MM.1S (cell line): ENCODE data around the gene TXNDC8.

Experiments used
- DNase-seq: peaks from one replicate; pipeline ENCODE4 v3.0.0-alpha.2; 2015
- H2AFZ ChIP-seq: fragments of 300-600 bp; sonication (generic); 2 replicates; pipeline ENCODE4 v1.6.0; 2016; ENCODE audit warnings: antibody characterized with exemption, low read length
- H3F3A ChIP-seq: fragments of 300-600 bp; sonication (generic); 2 replicates; pipeline ENCODE4 v1.6.1; 2016; ENCODE audit warnings: mild to moderate bottlenecking, antibody characterized with exemption, low read length, moderate library complexity, mixed read lengths; ENCODE audit not compliant: insufficient read depth
- H3K27ac ChIP-seq: fragments of 300-600 bp; sonication (generic); 2 replicates; pipeline ENCODE4 v1.5.1; 2016; ENCODE audit warnings: mild to moderate bottlenecking, low read length
- H3K27me3 ChIP-seq: fragments of 300-600 bp; sonication (generic); replicated peaks from 2 replicates; pipeline ENCODE4 v1.6.0; 2016; ENCODE audit warnings: low read length; ENCODE audit not compliant: insufficient read depth
- H3K36me3 ChIP-seq: fragments of 300-600 bp; sonication (generic); replicated peaks from 2 replicates; pipeline ENCODE4 v1.6.1; 2016; ENCODE audit warnings: mild to moderate bottlenecking, low read length, mixed read lengths; ENCODE audit not compliant: insufficient read depth
- H3K4me1 ChIP-seq: fragments of 300-600 bp; sonication (generic); 2 replicates; pipeline ENCODE4 v1.6.1; 2016; ENCODE audit warnings: low read length, mixed read lengths
- H3K4me2 ChIP-seq: fragments of 300-600 bp; sonication (generic); 2 replicates; pipeline ENCODE4 v1.6.0; 2016; ENCODE audit warnings: low read depth, low read length
- H3K4me3 ChIP-seq: fragments of 300-600 bp; sonication (generic); 2 replicates; pipeline ENCODE4 v1.5.1; 2016; ENCODE audit warnings: low read length, mixed read lengths
- H3K79me2 ChIP-seq: fragments of 300-600 bp; sonication (generic); 2 replicates; pipeline ENCODE4 v1.6.1; 2016; ENCODE audit warnings: mixed run types, low read length, mixed read lengths
- H3K9ac ChIP-seq: fragments of 300-600 bp; sonication (generic); 2 replicates; pipeline ENCODE4 v1.6.1; 2016; ENCODE audit warnings: low read length, mixed read lengths
- H3K9me2 ChIP-seq: fragments of 300-600 bp; sonication (generic); replicated peaks from 2 replicates; pipeline ENCODE4 v1.6.1; 2016; ENCODE audit warnings: mild to moderate bottlenecking, low read length, mixed read lengths; ENCODE audit not compliant: insufficient read depth
- H3K9me3 ChIP-seq: fragments of 300-600 bp; sonication (generic); replicated peaks from 2 replicates; pipeline ENCODE4 v1.6.1; 2016; ENCODE audit warnings: mild to moderate bottlenecking, low read length, mixed read lengths; ENCODE audit not compliant: insufficient read depth
- H4K20me1 ChIP-seq: fragments of 300-600 bp; sonication (generic); 2 replicates; pipeline ENCODE4 v1.6.1; 2016; ENCODE audit warnings: mild to moderate bottlenecking, low read length, moderate library complexity, mixed read lengths; ENCODE audit not compliant: insufficient read depth
- EZH2 ChIP-seq: fragments of 300-600 bp; sonication (generic); optimal IDR thresholded peaks from 2 replicates; pipeline ENCODE3; 2017; ENCODE audit warnings: low read depth, mild to moderate bottlenecking, antibody characterized with exemption, low read length, mixed read lengths
- EZH2phosphoT487 ChIP-seq: fragments of 300-600 bp; sonication (generic); IDR thresholded peaks from 2 replicates; pipeline ENCODE4 v1.6.1; 2018; ENCODE audit warnings: antibody characterized with exemption, low read length
- TF ChIP-seq, protein P1 (sequence below): fragments of 300-600 bp; sonication (generic); IDR thresholded peaks from 2 replicates; pipeline ENCODE4 v1.5.1; 2016; ENCODE audit warnings: antibody characterized with exemption, low read length, mixed read lengths

The TXNDC8 gene

DNA sequence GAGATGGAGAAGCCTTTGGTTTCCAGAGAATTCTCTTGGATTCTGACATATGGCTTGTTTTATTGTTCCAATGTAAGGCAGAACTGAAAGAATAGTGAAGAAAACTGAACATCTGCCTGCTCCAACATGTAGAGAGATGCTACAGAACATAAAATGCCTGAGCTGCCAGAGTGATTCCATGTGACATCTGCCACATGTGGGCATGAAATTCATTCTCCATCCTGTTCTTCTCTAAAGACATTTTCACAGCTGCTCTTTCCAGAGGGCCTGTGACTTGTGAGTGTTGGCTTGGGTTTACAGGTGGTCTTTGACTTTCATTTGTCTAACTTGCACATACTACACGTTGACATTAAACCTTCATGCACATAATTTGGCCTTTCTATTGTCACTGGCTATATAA is 47.7 kb downstream of the TXNDC8 start:
- H3K27ac ChIP-seq = no peak overlapping the region
- TF ChIP-seq, protein P1, sequence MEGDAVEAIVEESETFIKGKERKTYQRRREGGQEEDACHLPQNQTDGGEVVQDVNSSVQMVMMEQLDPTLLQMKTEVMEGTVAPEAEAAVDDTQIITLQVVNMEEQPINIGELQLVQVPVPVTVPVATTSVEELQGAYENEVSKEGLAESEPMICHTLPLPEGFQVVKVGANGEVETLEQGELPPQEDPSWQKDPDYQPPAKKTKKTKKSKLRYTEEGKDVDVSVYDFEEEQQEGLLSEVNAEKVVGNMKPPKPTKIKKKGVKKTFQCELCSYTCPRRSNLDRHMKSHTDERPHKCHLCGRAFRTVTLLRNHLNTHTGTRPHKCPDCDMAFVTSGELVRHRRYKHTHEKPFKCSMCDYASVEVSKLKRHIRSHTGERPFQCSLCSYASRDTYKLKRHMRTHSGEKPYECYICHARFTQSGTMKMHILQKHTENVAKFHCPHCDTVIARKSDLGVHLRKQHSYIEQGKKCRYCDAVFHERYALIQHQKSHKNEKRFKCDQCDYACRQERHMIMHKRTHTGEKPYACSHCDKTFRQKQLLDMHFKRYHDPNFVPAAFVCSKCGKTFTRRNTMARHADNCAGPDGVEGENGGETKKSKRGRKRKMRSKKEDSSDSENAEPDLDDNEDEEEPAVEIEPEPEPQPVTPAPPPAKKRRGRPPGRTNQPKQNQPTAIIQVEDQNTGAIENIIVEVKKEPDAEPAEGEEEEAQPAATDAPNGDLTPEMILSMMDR = no peak
- TF ChIP-seq EZH2 = no peak
- TF ChIP-seq EZH2phosphoT487 = no peak
- DNase-seq = no peak
- H3K9me2 ChIP-seq = no peaks in the 10 kb centered on the region
- no peak overlapping the region for H3K4me2 ChIP-seq
- no peaks in the 10 kb centered on the region for H3F3A ChIP-seq
- no peaks in the 10 kb centered on the region for H3K4me1 ChIP-seq
- H4K20me1 ChIP-seq = no peaks in the 10 kb centered on the region
- no peaks in the 10 kb centered on the region for H3K27me3 ChIP-seq
- no peak overlapping the region for H2AFZ ChIP-seq
- H3K9ac ChIP-seq = no peak overlapping the region
- no peaks in the 10 kb centered on the region for H3K79me2 ChIP-seq
- H3K4me3 ChIP-seq = no peak overlapping the region
- H3K9me3 ChIP-seq = no peaks in the 10 kb centered on the region
- no peaks in the 10 kb centered on the region for H3K36me3 ChIP-seq

DNA sequence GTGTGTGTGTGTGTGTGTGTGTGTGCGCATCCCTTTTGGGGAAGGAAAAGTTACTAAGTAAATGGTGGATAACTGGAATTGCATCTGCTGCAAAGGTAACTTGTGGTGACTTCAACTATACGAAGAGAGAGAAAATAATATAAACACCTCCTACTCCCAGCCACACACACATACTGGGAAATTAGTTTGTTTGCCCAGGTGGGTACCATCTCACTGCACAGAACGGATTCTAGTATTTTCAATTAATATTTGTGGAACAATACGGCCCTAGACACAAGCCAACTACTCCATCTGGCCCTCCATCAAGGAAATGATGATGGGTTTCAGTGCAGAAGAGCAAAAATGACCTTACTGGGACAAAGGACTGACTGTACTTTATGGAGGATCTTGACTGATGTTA is 49.2 kb downstream of the TXNDC8 start:
- Histone ChIP-seq H3K27me3 (no peaks in the 10 kb centered on the region), H3K9me2 (no peaks in the 10 kb centered on the region), H2AFZ (no peak overlapping the region), H4K20me1 (no peaks in the 10 kb centered on the region), H3K79me2 (no peaks in the 10 kb centered on the region), H3K4me1 (no peaks in the 10 kb centered on the region), H3K27ac (no peak overlapping the region), H3K36me3 (no peaks in the 10 kb centered on the region), H3K4me3 (no peak overlapping the region), H3K9me3 (no peaks in the 10 kb centered on the region), H3K9ac (no peak overlapping the region), H3K4me2 (no peak overlapping the region), H3F3A (no peaks in the 10 kb centered on the region)
- no peak for DNase-seq
- TF ChIP-seq EZH2 (no peak), EZH2phosphoT487 (no peak)
- TF ChIP-seq, protein P1 = no peak

DNA sequence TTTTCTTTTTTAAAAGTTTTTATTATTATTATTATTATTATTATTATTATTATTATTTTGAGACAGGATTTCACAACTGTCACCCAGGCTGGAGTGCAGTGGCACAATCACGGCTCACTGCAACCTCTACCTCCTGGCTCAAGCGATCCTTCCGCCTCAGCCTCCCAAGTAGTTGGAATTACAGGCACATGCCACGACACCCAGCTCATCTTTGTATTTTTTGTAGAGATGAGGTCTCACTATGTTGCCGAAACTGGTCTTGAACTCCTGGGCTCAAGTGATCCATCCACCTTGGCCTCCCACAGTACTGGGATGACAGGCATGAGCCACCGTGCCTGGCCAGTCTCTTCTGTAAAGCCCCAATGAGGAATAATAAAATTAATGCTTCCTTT is 50.4 kb downstream of the TXNDC8 start:
- no peak for DNase-seq
- H3K27ac ChIP-seq = no peak overlapping the region
- TF ChIP-seq EZH2 (no peak), EZH2phosphoT487 (no peak)
- TF ChIP-seq, protein P1 = no peak
- no peak overlapping the region for H2AFZ ChIP-seq
- H3F3A ChIP-seq = no peaks in the 10 kb centered on the region
- no peak overlapping the region for H3K4me3 ChIP-seq
- H3K27me3 ChIP-seq = no peaks in the 10 kb centered on the region
- no peak overlapping the region for H3K9ac ChIP-seq
- no peaks in the 10 kb centered on the region for H3K9me3 ChIP-seq
- H3K36me3 ChIP-seq = no peaks in the 10 kb centered on the region
- H3K4me1 ChIP-seq = no peaks in the 10 kb centered on the region
- H4K20me1 ChIP-seq = no peaks in the 10 kb centered on the region
- no peaks in the 10 kb centered on the region for H3K79me2 ChIP-seq
- H3K9me2 ChIP-seq = no peaks in the 10 kb centered on the region
- H3K4me2 ChIP-seq = no peak overlapping the region
